DND-41 (cell line): ENCODE results near the gene PRR7.

Experiments used
- CTCF ChIP-seq: IDR thresholded peaks from 2 replicates; pipeline ENCODE4 v1.5.1; 2012; ENCODE audit warnings: borderline replicate concordance, low read length, moderate library complexity, mild to moderate bottlenecking; ENCODE audit not compliant: poor library complexity, severe bottlenecking; ENCODE audit errors: extremely low read depth
- EZH2 ChIP-seq: IDR thresholded peaks from 3 replicates; pipeline ENCODE4 v1.6.1; 2012; ENCODE audit warnings: borderline replicate concordance, low read depth, mild to moderate bottlenecking, moderate library complexity, low read length, inconsistent platforms; ENCODE audit not compliant: severe bottlenecking

GRCh38 chr5:177459819-177460628, 13.4 kb downstream of the PRR7 start:
- TF ChIP-seq CTCF = no peak
- no peak for TF ChIP-seq EZH2
